ENCODE measurements around the gene RSPH9.

RSPH9 gene, protein sequence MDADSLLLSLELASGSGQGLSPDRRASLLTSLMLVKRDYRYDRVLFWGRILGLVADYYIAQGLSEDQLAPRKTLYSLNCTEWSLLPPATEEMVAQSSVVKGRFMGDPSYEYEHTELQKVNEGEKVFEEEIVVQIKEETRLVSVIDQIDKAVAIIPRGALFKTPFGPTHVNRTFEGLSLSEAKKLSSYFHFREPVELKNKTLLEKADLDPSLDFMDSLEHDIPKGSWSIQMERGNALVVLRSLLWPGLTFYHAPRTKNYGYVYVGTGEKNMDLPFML

GRCh38 chr6:43644940-43645612 lies at the start of gene RSPH9:
Gene RSPH9 (plus strand): TSS chr6:43645036. CDS start chr6:43645099, 63 bp downstream.
- H3K27ac Mint-ChIP-seq = peak within 1 kb of the TSS; percentile 13
- H3K27me3 Mint-ChIP-seq (ENCODE audit: low read depth) = peaks cover 3% of the 10 kb centered on the region
- H3K4me1 Mint-ChIP-seq (ENCODE audit: low read depth) = peaks cover 16% of the 10 kb centered on the region
- H3K9me3 Mint-ChIP-seq = no peaks in the 10 kb centered on the region
- peaks cover 11% of the 10 kb centered on the region for H3K36me3 Mint-ChIP-seq (ENCODE audit: low read depth)
- H3K4me3 Mint-ChIP-seq = peak within 1 kb of the TSS; percentile 85

GRCh38 chr6:43600595-43600994 lies 44.2 kb upstream of the RSPH9 start:
- no peak overlapping the region for H3K27ac Mint-ChIP-seq
- H3K4me1 Mint-ChIP-seq (ENCODE audit: low read depth) = peaks cover 4% of the 10 kb centered on the region
- no peaks in the 10 kb centered on the region for H3K9me3 Mint-ChIP-seq
- H3K4me3 Mint-ChIP-seq = no peak overlapping the region
- peaks cover 47% of the 10 kb centered on the region for H3K36me3 Mint-ChIP-seq (ENCODE audit: low read depth)
- no peaks in the 10 kb centered on the region for H3K27me3 Mint-ChIP-seq (ENCODE audit: low read depth)

DNA sequence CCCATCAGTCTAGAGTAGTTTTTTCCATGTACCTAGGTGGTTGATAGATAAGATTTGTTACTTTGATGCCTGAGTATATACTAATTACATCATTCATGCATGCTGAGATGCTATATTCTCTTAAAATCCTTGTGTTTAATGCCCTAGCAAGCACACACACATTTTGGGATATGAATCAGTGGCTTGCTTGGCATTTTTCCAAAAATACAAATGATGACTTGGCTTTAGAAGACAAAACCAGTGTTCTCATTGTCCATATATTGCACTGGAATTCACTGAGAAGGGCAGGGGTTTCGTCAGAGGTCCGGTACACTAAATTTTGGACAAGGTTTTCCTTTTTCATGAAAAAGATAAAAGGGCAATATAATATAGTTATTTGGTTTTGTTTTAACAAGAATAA lies 40.7 kb upstream of the RSPH9 start:
- Mint-ChIP-seq H3K36me3 (ENCODE audit: low read depth) (peaks cover 45% of the 10 kb centered on the region), H3K27ac (no peak overlapping the region), H3K27me3 (ENCODE audit: low read depth) (no peaks in the 10 kb centered on the region), H3K4me1 (ENCODE audit: low read depth) (peaks cover 13% of the 10 kb centered on the region), H3K9me3 (no peaks in the 10 kb centered on the region), H3K4me3 (no peak overlapping the region)

- Mint-ChIP-seq H3K4me3 (no peak overlapping the region), H3K27me3 (ENCODE audit: low read depth) (no peaks in the 10 kb centered on the region), H3K27ac (no peak overlapping the region), H3K9me3 (no peaks in the 10 kb centered on the region), H3K4me1 (ENCODE audit: low read depth) (peaks cover 13% of the 10 kb centered on the region), H3K36me3 (ENCODE audit: low read depth) (peaks cover 45% of the 10 kb centered on the region)
These were observed 38.8 kb upstream of the RSPH9 start for GRCh38 chr6:43606019-43606418.

- H3K4me1 Mint-ChIP-seq (ENCODE audit: low read depth) = peaks cover 9% of the 10 kb centered on the region
- H3K36me3 Mint-ChIP-seq (ENCODE audit: low read depth) = peaks cover 38% of the 10 kb centered on the region
- H3K9me3 Mint-ChIP-seq = no peaks in the 10 kb centered on the region
- H3K27ac Mint-ChIP-seq = peak overlapping the region; percentile 53
- no peaks in the 10 kb centered on the region for H3K27me3 Mint-ChIP-seq (ENCODE audit: low read depth)
- no peak overlapping the region for H3K4me3 Mint-ChIP-seq
These were observed 36.5 kb upstream of the RSPH9 start for GRCh38 chr6:43608310-43608763.

GRCh38 chr6:43608807-43609206 lies 36.0 kb upstream of the RSPH9 start:
- H3K27me3 Mint-ChIP-seq (ENCODE audit: low read depth) = no peaks in the 10 kb centered on the region
- peak overlapping the region; percentile 4 for H3K27ac Mint-ChIP-seq
- peaks cover 37% of the 10 kb centered on the region for H3K36me3 Mint-ChIP-seq (ENCODE audit: low read depth)
- no peak overlapping the region for H3K4me3 Mint-ChIP-seq
- no peaks in the 10 kb centered on the region for H3K9me3 Mint-ChIP-seq
- H3K4me1 Mint-ChIP-seq (ENCODE audit: low read depth) = peaks cover 9% of the 10 kb centered on the region

DNA sequence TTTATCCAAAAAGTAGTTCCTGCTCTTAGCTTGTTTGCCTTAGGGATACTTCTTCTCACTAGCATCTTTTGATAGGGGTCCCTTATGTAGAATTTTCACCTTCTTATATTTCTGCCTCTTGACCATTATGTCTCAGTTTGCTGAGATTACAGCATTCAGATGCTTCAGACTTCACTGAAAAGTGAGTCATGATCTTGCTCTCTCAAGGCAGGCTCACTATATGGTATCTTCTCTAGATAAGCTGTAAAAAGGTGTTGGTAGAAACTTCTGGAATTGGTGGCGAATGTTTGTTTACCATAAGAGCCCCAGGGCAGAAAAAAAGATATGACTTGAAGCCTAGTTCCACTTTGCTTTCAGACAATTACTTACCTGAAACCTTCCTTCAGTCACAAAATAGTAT lies 35.4 kb upstream of the RSPH9 start:
- no peak overlapping the region for H3K4me3 Mint-ChIP-seq
- no peak overlapping the region for H3K27ac Mint-ChIP-seq
- H3K27me3 Mint-ChIP-seq (ENCODE audit: low read depth) = no peaks in the 10 kb centered on the region
- H3K36me3 Mint-ChIP-seq (ENCODE audit: low read depth) = peaks cover 37% of the 10 kb centered on the region
- peaks cover 9% of the 10 kb centered on the region for H3K4me1 Mint-ChIP-seq (ENCODE audit: low read depth)
- no peaks in the 10 kb centered on the region for H3K9me3 Mint-ChIP-seq

DNA sequence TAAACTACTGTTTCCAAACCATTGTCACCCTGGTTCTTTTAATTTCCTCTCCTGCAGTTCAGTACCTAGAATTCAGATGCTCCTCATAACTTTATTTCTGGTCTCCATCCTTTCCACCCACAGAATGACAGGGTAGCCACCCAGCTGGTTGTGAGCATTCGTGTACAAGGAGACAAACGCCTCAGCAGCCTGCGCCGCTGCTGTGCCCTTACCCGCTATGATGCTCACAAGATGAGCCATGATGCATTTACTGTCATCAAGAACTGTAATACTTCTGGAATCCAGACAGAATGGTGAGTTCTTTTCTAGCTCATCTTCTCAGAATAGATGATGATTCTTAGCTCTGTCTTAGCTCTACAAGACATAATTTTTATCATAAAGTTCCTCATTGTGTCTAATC lies 34.4 kb upstream of the RSPH9 start:
- no peak overlapping the region for H3K27ac Mint-ChIP-seq
- H3K36me3 Mint-ChIP-seq (ENCODE audit: low read depth) = peaks cover 33% of the 10 kb centered on the region
- no peaks in the 10 kb centered on the region for H3K9me3 Mint-ChIP-seq
- no peaks in the 10 kb centered on the region for H3K27me3 Mint-ChIP-seq (ENCODE audit: low read depth)
- H3K4me1 Mint-ChIP-seq (ENCODE audit: low read depth) = peaks cover 9% of the 10 kb centered on the region
- no peak overlapping the region for H3K4me3 Mint-ChIP-seq

DNA sequence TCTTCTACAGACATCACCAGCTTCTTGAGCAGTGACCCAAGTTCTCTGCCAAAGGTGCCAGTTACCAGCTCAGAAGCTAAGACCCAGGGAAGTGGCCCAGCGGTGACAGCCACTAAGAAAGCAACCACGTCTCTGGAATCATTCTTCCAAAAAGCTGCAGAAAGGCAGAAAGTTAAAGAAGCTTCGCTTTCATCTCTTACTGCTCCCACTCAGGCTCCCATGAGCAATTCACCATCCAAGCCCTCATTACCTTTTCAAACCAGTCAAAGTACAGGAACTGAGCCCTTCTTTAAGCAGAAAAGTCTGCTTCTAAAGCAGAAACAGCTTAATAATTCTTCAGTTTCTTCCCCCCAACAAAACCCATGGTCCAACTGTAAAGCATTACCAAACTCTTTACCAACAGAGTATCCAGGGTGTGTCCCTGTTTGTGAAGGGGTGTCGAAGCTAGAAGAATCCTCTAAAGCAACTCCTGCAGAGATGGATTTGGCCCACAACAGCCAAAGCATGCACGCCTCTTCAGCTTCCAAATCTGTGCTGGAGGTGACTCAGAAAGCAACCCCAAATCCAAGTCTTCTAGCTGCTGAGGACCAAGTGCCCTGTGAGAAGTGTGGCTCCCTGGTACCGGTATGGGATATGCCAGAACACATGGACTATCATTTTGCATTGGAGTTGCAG lies 31.0 kb upstream of the RSPH9 start:
- H3K4me3 Mint-ChIP-seq = no peak overlapping the region
- H3K27ac Mint-ChIP-seq = no peak overlapping the region
- H3K9me3 Mint-ChIP-seq = no peaks in the 10 kb centered on the region
- H3K36me3 Mint-ChIP-seq (ENCODE audit: low read depth) = peaks cover 26% of the 10 kb centered on the region
- H3K27me3 Mint-ChIP-seq (ENCODE audit: low read depth) = no peaks in the 10 kb centered on the region
- H3K4me1 Mint-ChIP-seq (ENCODE audit: low read depth) = peaks cover 2% of the 10 kb centered on the region

DNA sequence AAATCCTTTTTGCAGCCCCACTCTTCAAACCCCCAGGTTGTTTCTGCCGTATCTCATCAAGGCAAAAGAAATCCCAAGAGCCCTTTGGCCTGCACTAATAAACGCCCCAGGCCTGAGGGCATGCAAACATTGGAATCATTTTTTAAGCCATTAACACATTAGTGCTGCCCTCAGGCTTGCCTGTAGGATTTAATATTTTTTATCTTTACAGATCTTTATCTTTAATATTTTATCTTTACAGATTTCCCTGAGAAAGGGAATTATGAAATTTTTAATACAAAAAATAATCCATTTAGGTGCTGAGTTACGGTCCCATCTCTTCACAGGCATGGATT lies 30.5 kb upstream of the RSPH9 start:
- H3K27ac Mint-ChIP-seq = no peak overlapping the region
- peaks cover 25% of the 10 kb centered on the region for H3K36me3 Mint-ChIP-seq (ENCODE audit: low read depth)
- no peak overlapping the region for H3K4me3 Mint-ChIP-seq
- H3K27me3 Mint-ChIP-seq (ENCODE audit: low read depth) = no peaks in the 10 kb centered on the region
- H3K9me3 Mint-ChIP-seq = no peaks in the 10 kb centered on the region
- no peaks in the 10 kb centered on the region for H3K4me1 Mint-ChIP-seq (ENCODE audit: low read depth)

DNA sequence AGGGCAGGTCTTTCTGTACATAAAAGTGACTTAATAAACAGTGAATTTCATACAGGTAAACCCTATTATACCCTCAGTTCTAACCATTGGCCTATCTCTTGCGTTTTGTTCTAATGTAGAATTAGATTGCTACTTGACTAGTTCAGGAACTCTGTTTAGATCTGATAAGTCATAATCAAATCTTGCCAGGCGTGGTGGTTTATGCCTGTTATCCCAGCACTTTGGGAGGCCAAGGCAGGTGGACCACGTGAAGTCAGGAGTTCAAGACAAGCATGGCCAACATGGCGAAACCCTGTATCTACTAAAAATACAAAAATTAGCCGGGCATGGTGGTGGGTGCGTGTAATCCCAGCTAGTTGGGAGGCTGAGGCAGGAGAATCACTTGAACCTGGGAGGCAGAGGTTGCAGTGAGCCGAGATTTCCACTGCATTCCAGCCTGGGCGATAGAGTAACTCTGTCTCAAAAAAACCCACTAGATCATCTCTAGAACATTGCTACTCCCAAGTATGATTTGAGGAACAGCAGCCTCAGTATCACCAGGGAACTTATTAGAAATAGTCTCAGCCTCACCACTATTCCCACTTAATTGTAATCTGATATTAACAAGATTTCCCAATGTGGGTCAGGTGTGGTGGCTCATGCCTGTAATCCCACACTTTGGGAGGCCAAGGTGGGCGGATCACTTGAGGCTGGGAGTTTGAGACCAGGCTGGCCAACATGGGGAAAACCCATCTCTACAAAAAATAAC lies 27.9 kb upstream of the RSPH9 start:
- Mint-ChIP-seq H3K27ac (no peak overlapping the region), H3K36me3 (ENCODE audit: low read depth) (peaks cover 22% of the 10 kb centered on the region)

GRCh38 chr6:43621078-43621835 lies 23.6 kb upstream of the RSPH9 start:
- H3K36me3 Mint-ChIP-seq (ENCODE audit: low read depth) = peaks cover 38% of the 10 kb centered on the region

More for the DNA sequence above, 27.9 kb upstream of the RSPH9 start:
- Mint-ChIP-seq H3K4me3 (no peak overlapping the region), H3K9me3 (no peaks in the 10 kb centered on the region), H3K27me3 (ENCODE audit: low read depth) (no peaks in the 10 kb centered on the region), H3K4me1 (ENCODE audit: low read depth) (no peaks in the 10 kb centered on the region)

DNA sequence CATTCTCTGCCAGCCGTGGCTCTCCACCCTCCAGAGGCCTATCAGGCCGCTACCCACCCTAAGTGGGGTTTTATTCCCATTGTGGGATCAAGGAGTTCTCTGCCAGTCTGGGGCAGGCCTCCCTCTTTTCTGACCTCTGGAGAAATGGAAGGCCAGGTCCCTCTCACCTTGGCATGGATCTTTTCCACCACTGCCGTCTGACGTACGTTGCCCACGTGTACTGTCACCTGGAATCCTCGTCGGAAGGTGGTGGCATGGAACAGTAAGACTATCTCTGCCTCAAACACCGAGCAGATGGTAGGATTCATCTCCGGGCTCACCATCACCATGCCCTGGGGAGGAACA lies 23.0 kb upstream of the RSPH9 start:
- no peak overlapping the region for H3K4me3 Mint-ChIP-seq
- H3K27me3 Mint-ChIP-seq (ENCODE audit: low read depth) = no peaks in the 10 kb centered on the region
- H3K36me3 Mint-ChIP-seq (ENCODE audit: low read depth) = peaks cover 35% of the 10 kb centered on the region
- H3K4me1 Mint-ChIP-seq (ENCODE audit: low read depth) = peaks cover 11% of the 10 kb centered on the region
- H3K27ac Mint-ChIP-seq = peak overlapping the region; percentile 5
- H3K9me3 Mint-ChIP-seq = no peaks in the 10 kb centered on the region

More at GRCh38 chr6:43621078-43621835, 23.6 kb upstream of the RSPH9 start:
- Mint-ChIP-seq H3K4me1 (ENCODE audit: low read depth) (peaks cover 6% of the 10 kb centered on the region), H3K27me3 (ENCODE audit: low read depth) (no peaks in the 10 kb centered on the region), H3K4me3 (no peak overlapping the region), H3K9me3 (no peaks in the 10 kb centered on the region), H3K27ac (no peak overlapping the region)

GRCh38 chr6:43622541-43622940 lies 22.3 kb upstream of the RSPH9 start:
- Mint-ChIP-seq H3K4me3 (no peak overlapping the region), H3K4me1 (ENCODE audit: low read depth) (peaks cover 19% of the 10 kb centered on the region), H3K36me3 (ENCODE audit: low read depth) (peaks cover 39% of the 10 kb centered on the region), H3K27me3 (ENCODE audit: low read depth) (no peaks in the 10 kb centered on the region), H3K9me3 (no peaks in the 10 kb centered on the region), H3K27ac (peak overlapping the region; percentile 19)

Data from T-helper 1 cell treated with Interleukin-12 subunit alpha and Interleukin-12 subunit beta and Interleukin-4 antibody, amounts not matched to agents 30 μg/mL and 1 μg/mL, for 36 hours (primary cell).